B cell (primary cell): ENCODE measurements around the gene CXCL3.

ENCODE experiments used
- CTCF ChIP-seq: fragments of 200-600 bp; IDR thresholded peaks from one replicate; pipeline ENCODE4 v1.8.0; 2022; ENCODE audit warnings: antibody characterized with exemption, mild to moderate bottlenecking
- EZH2 ChIP-seq: IDR thresholded peaks from 2 replicates; pipeline ENCODE4 v1.6.1; 2012; ENCODE audit warnings: borderline replicate concordance, low read depth, mild to moderate bottlenecking, moderate library complexity, low read length; ENCODE audit not compliant: insufficient read depth, poor library complexity, severe bottlenecking

- TF ChIP-seq CTCF (no peak), EZH2 (no peak)
These were observed 19.1 kb upstream of the CXCL3 start for GRCh38 chr4:74057588-74057987.
